GM23338 (cell line): ENCODE data around the gene SNAP47. TPM values are rescaled to one million over a fixed set of nuclear protein-coding genes. Genes with fewer than 3 reads are reported as not detected.

ENCODE experiments used
- ATAC-seq: fragments of 200-7000 bp; cut with Tn5 transposase; 3 replicates; pipeline ENCODE4 v1.9.1; 2020
- DNase-seq: peaks from one replicate; pipeline ENCODE4 v3.0.0-alpha.2; 2015; ENCODE audit warnings: low spot score
- H2AFZ ChIP-seq: fragments of 200-600 bp; sonication (generic); 2 replicates; pipeline ENCODE4 v1.8.0; 2016; ENCODE audit warnings: antibody characterized with exemption, mild to moderate bottlenecking, moderate library complexity
- H3F3A ChIP-seq: fragments of 200-600 bp; sonication (generic); replicated peaks from 2 replicates; pipeline ENCODE4 v1.8.0; 2017; ENCODE audit warnings: antibody characterized with exemption, mixed run types, low read depth
- H3K27ac ChIP-seq: fragments of 200-600 bp; sonication (generic); 2 replicates; pipeline ENCODE4 v1.6.1; 2016; ENCODE audit warnings: low read depth
- H3K27me3 ChIP-seq: fragments of 200-600 bp; sonication (generic); 2 replicates; pipeline ENCODE4 v1.8.0; 2016; ENCODE audit warnings: mild to moderate bottlenecking, mixed run types, moderate library complexity; ENCODE audit not compliant: insufficient read depth
- H3K36me3 ChIP-seq: fragments of 200-600 bp; sonication (generic); 2 replicates; pipeline ENCODE4 v1.8.0; 2016; ENCODE audit warnings: mild to moderate bottlenecking; ENCODE audit not compliant: insufficient read depth
- H3K4me1 ChIP-seq: fragments of 200-600 bp; sonication (generic); 2 replicates; pipeline ENCODE4 v1.8.0; 2016; ENCODE audit warnings: mild to moderate bottlenecking, moderate library complexity; ENCODE audit not compliant: insufficient read depth
- H3K4me2 ChIP-seq: fragments of 200-600 bp; sonication (generic); 2 replicates; pipeline ENCODE4 v1.7.1; 2017; ENCODE audit warnings: mixed run types
- H3K4me3 ChIP-seq: fragments of 200-600 bp; sonication (generic); 2 replicates; pipeline ENCODE4 v1.6.1; 2016; ENCODE audit warnings: mixed run types
- H3K79me2 ChIP-seq: fragments of 200-600 bp; sonication (generic); replicated peaks from 2 replicates; pipeline ENCODE4 v1.8.0; 2017; ENCODE audit warnings: mild to moderate bottlenecking; ENCODE audit not compliant: insufficient read depth
- H3K9me2 ChIP-seq: fragments of 200-600 bp; sonication (generic); 2 replicates; pipeline ENCODE4 v1.8.0; 2017; ENCODE audit not compliant: insufficient read depth
- H4K20me1 ChIP-seq: fragments of 200-600 bp; sonication (generic); replicated peaks from 2 replicates; pipeline ENCODE4 v1.8.0; 2017; ENCODE audit warnings: mild to moderate bottlenecking; ENCODE audit not compliant: insufficient read depth
- H3K27ac Mint-ChIP-seq: 2 replicates; pipeline ENCODE4 v1.8.0; 2020; ENCODE audit warnings: inconsistent platforms, mild to moderate bottlenecking, moderate library complexity, mixed read lengths
- H3K27me3 Mint-ChIP-seq: 3 replicates; pipeline ENCODE4 v1.8.0; 2022; ENCODE audit warnings: low read depth, mild to moderate bottlenecking, moderate library complexity, mixed read lengths, inconsistent platforms; ENCODE audit not compliant: insufficient read depth, poor library complexity
- H3K36me3 Mint-ChIP-seq: 3 replicates; pipeline ENCODE4 v1.8.0; 2021; ENCODE audit warnings: low read depth, mild to moderate bottlenecking, inconsistent platforms, moderate library complexity, mixed read lengths
- H3K4me1 Mint-ChIP-seq: 3 replicates; pipeline ENCODE4 v1.8.0; 2020; ENCODE audit warnings: mild to moderate bottlenecking, inconsistent platforms, mixed read lengths
- H3K4me3 Mint-ChIP-seq: 3 replicates; pipeline ENCODE4 v1.8.0; 2021; ENCODE audit warnings: moderate library complexity, mild to moderate bottlenecking, inconsistent platforms, mixed read lengths
- H3K9me3 Mint-ChIP-seq: 3 replicates; pipeline ENCODE4 v1.8.0; 2020; ENCODE audit warnings: moderate library complexity, mild to moderate bottlenecking, inconsistent platforms, mixed read lengths
- EZH2 ChIP-seq: fragments of 200-600 bp; sonication (generic); IDR thresholded peaks from one replicate; pipeline ENCODE4 v1.8.0; 2017; ENCODE audit warnings: antibody characterized with exemption, mild to moderate bottlenecking, low read depth; ENCODE audit not compliant: unreplicated experiment
- EZH2phosphoT487 ChIP-seq: fragments of 200-600 bp; sonication (generic); IDR thresholded peaks from one replicate; pipeline ENCODE4 v1.8.1; 2018; ENCODE audit warnings: antibody characterized with exemption; ENCODE audit not compliant: unreplicated experiment
- JUNB ChIP-seq: IDR thresholded peaks from one replicate; pipeline ENCODE4 v1.6.1; 2016; ENCODE audit warnings: antibody characterized with exemption; ENCODE audit not compliant: unreplicated experiment
- NANOG ChIP-seq: IDR thresholded peaks from 2 replicates; pipeline ENCODE4 v1.6.1; 2016; ENCODE audit warnings: antibody characterized with exemption, borderline replicate concordance
- STAT1 ChIP-seq: IDR thresholded peaks from one replicate; pipeline ENCODE4 v1.6.1; 2016; ENCODE audit warnings: antibody characterized with exemption; ENCODE audit not compliant: unreplicated experiment
- ZNF114 ChIP-seq: fragments of 250-450 bp; sonication (Bioruptor Pico); IDR thresholded peaks from 2 replicates; pipeline ENCODE4 v1.5.0; 2020; ENCODE audit warnings: mild to moderate bottlenecking, moderate library complexity
- polyA plus RNA-seq: library from polyadenylated mRNA; unstranded; fragments of >200 nt; fragmentation: Nextera tagmentation; extraction: Ambion mirVana; gene quantifications from 2 replicates; pipeline ENCODE4 v1.2.1, GENCODE V29; 2016
- total RNA-seq: library from RNA; depleted of rRNA; stranded (reverse); fragments of >200 nt; shearing (Covaris generic); gene quantifications from 2 replicates; pipeline ENCODE4 v1.2.3, GENCODE V29; 2014
- TF ChIP-seq, protein P1 (sequence below): fragments of 250-450 bp; sonication (Bioruptor Pico); IDR thresholded peaks from 2 replicates; pipeline ENCODE4 v1.5.0; 2020; ENCODE audit warnings: mild to moderate bottlenecking, moderate library complexity
- TF ChIP-seq, protein P2 (sequence below): IDR thresholded peaks from one replicate; pipeline ENCODE4 v1.6.1; 2018; ENCODE audit warnings: antibody characterized with exemption; ENCODE audit not compliant: unreplicated experiment

SNAP47 gene
- total and polyA plus RNA-seq, 2 experiments from 2014 or later, result 19.5 to 51.8 TPM

GRCh38 chr1:227757781-227758180, 22.5 kb downstream of the SNAP47 start:
- Histone ChIP-seq H3K27me3 (no peaks in the 10 kb centered on the region), H3K4me2 (no peak overlapping the region), H3K27ac (no peak overlapping the region), H3K4me3 (no peak overlapping the region), H3K79me2 (peaks cover 48% of the 10 kb centered on the region), H4K20me1 (peaks cover 18% of the 10 kb centered on the region), H3K4me1 (no peaks in the 10 kb centered on the region), H3F3A (no peaks in the 10 kb centered on the region), H3K9me2 (no peaks in the 10 kb centered on the region), H2AFZ (no peak overlapping the region), H3K36me3 (peaks cover 5% of the 10 kb centered on the region; the same call in 1 of the 2 replicates)
- H3K27me3 Mint-ChIP-seq, result peaks cover 2% of the 10 kb centered on the region
- H3K9me3 Mint-ChIP-seq, result no peaks in the 10 kb centered on the region
- H3K27ac Mint-ChIP-seq, result no peak overlapping the region
- no peaks in the 10 kb centered on the region for H3K4me1 Mint-ChIP-seq
- ATAC-seq (no peak), DNase-seq (no peak)
- H3K36me3 Mint-ChIP-seq, result peaks cover 27% of the 10 kb centered on the region
- TF ChIP-seq JUNB (no peak), ZNF114 (no peak), EZH2 (no peak), STAT1 (no peak), NANOG (no peak), EZH2phosphoT487 (no peak)
- TF ChIP-seq, protein P1, sequence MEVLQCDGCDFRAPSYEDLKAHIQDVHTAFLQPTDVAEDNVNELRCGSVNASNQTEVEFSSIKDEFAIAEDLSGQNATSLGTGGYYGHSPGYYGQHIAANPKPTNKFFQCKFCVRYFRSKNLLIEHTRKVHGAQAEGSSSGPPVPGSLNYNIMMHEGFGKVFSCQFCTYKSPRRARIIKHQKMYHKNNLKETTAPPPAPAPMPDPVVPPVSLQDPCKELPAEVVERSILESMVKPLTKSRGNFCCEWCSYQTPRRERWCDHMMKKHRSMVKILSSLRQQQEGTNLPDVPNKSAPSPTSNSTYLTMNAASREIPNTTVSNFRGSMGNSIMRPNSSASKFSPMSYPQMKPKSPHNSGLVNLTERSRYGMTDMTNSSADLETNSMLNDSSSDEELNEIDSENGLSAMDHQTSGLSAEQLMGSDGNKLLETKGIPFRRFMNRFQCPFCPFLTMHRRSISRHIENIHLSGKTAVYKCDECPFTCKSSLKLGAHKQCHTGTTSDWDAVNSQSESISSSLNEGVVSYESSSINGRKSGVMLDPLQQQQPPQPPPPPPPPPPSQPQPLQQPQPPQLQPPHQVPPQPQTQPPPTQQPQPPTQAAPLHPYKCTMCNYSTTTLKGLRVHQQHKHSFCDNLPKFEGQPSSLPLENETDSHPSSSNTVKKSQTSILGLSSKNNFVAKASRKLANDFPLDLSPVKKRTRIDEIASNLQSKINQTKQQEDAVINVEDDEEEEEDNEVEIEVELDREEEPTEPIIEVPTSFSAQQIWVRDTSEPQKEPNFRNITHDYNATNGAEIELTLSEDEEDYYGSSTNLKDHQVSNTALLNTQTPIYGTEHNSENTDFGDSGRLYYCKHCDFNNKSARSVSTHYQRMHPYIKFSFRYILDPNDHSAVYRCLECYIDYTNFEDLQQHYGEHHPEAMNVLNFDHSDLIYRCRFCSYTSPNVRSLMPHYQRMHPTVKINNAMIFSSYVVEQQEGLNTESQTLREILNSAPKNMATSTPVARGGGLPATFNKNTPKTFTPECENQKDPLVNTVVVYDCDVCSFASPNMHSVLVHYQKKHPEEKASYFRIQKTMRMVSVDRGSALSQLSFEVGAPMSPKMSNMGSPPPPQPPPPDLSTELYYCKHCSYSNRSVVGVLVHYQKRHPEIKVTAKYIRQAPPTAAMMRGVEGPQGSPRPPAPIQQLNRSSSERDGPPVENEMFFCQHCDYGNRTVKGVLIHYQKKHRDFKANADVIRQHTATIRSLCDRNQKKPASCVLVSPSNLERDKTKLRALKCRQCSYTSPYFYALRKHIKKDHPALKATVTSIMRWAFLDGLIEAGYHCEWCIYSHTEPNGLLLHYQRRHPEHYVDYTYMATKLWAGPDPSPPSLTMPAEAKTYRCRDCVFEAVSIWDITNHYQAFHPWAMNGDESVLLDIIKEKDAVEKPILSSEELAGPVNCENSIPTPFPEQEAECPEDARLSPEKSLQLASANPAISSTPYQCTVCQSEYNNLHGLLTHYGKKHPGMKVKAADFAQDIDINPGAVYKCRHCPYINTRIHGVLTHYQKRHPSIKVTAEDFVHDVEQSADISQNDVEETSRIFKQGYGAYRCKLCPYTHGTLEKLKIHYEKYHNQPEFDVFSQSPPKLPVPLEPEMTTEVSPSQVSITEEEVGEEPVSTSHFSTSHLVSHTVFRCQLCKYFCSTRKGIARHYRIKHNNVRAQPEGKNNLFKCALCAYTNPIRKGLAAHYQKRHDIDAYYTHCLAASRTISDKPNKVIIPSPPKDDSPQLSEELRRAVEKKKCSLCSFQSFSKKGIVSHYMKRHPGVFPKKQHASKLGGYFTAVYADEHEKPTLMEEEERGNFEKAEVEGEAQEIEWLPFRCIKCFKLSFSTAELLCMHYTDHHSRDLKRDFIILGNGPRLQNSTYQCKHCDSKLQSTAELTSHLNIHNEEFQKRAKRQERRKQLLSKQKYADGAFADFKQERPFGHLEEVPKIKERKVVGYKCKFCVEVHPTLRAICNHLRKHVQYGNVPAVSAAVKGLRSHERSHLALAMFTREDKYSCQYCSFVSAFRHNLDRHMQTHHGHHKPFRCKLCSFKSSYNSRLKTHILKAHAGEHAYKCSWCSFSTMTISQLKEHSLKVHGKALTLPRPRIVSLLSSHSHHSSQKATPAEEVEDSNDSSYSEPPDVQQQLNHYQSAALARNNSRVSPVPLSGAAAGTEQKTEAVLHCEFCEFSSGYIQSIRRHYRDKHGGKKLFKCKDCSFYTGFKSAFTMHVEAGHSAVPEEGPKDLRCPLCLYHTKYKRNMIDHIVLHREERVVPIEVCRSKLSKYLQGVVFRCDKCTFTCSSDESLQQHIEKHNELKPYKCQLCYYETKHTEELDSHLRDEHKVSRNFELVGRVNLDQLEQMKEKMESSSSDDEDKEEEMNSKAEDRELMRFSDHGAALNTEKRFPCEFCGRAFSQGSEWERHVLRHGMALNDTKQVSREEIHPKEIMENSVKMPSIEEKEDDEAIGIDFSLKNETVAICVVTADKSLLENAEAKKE (CRISPR knock-in tag), result no peak
- TF ChIP-seq, protein P2, sequence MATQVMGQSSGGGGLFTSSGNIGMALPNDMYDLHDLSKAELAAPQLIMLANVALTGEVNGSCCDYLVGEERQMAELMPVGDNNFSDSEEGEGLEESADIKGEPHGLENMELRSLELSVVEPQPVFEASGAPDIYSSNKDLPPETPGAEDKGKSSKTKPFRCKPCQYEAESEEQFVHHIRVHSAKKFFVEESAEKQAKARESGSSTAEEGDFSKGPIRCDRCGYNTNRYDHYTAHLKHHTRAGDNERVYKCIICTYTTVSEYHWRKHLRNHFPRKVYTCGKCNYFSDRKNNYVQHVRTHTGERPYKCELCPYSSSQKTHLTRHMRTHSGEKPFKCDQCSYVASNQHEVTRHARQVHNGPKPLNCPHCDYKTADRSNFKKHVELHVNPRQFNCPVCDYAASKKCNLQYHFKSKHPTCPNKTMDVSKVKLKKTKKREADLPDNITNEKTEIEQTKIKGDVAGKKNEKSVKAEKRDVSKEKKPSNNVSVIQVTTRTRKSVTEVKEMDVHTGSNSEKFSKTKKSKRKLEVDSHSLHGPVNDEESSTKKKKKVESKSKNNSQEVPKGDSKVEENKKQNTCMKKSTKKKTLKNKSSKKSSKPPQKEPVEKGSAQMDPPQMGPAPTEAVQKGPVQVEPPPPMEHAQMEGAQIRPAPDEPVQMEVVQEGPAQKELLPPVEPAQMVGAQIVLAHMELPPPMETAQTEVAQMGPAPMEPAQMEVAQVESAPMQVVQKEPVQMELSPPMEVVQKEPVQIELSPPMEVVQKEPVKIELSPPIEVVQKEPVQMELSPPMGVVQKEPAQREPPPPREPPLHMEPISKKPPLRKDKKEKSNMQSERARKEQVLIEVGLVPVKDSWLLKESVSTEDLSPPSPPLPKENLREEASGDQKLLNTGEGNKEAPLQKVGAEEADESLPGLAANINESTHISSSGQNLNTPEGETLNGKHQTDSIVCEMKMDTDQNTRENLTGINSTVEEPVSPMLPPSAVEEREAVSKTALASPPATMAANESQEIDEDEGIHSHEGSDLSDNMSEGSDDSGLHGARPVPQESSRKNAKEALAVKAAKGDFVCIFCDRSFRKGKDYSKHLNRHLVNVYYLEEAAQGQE, result no peak
- H3K4me3 Mint-ChIP-seq, result no peak overlapping the region
